ENCODE results near the gene IGF2.
A peak's percentile ranks its signal among the peaks of the same experiment; 100 is the strongest.

Gene IGF2

DNA sequence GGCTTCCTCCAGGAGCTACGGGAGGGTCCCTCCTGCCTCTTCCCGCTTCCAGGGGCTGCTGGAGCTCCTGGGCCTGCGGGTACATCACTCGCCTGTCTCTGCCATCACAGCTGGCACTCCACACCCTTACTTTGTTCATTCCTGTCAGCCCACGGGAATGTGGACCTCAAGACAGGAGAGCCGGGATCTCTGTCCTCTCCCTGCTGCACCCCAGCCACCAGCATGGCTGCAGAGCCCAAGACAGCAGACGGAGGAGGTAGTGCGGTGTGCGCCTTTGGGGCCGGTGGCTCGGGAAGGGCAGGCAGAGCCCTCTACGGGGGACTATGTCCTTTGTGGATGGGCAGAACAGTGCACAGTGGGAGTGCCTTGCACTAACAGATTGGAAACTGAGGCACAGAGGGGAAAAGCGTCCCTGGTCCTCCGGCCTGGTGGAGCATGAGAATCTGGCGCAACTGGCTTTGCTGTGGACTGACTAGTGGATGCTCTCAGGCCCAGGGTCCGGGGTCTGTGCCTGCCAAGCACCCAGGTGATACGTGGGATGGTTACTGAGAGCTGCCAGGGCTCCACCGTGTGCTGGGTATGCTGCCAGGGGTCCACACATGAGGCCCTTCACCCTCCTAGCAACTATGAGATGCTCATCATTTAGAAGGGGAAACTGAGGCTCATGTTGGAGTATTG is 47.3 kb downstream of the IGF2 start:
- DNase-seq (no peak), ATAC-seq (no peak)

DNA sequence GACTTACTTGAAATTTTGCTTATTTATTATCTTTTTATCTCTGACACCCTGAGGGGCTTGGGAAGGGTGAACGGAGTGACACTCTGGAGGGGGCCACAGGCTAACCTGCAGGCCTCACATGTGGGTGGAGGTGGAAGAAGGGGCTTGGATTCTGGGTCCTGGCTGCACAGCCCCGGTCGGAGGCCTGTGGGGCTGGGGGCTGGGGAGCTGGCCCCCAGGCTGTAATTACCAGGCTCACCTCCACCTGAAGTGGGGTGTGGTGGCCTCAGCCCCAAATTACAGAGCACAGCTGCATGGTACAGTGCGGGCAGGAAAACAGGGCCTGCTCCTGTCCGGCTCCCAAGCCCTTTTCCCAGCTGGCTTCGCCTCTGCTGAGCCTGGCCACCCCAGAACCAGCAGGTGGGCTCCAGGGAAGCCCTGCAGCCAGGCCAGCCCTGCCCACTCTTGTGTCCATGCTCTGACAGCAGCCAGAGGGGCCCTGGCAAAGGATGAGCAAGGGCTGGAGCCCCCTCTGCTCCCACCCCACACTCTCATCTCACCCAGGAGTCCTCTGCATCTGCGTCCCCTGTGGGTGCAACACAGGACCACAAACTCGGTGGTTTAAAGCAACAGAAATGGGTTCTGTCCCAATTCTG is 48.0 kb downstream of the IGF2 start:
- no peak for DNase-seq
- ATAC-seq = no peak

DNA sequence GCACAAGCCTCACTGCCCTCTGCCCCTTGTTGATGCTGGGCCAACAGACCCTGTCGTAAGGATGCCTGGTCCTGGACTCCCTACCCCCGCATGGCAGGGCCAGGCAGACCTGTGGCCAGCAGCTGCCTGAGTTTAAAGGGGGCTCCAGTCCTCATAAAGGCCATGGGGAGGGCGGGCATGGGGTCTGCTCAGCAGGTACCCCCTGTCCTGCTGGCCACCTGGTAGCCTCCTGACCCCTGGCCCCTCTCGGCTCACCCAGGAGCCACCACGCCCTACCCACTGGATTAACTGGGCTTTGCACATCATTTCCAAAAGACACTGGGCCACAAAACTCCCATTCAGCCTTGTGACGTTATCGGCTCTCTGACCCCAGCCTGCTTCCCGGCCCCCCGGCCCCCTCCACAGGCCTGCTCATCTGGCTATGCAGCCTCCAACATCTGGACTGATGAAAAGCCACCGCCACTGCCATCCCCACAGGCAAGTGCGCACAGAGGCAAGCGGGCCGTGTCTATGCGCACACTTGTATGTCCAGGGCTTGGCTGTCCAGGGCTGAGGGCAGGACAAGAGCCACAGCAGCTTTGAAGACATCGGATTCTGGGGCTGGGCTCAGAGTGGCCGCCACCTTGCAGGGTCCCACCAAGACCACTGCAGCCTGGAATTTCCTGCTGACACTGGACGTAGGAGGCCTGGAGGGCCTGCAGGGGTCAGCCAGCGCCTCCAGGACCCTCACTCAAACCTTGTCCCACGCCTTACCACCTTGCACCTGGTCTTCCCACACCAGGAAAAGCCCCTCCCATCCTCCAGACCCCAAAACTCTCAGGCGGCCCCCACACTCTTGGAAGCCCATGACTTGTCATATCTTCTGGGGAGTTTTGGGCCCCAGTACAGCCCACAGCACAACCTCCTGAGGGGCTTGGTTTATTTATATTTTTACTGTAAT is 48.7 kb downstream of the IGF2 start:
- ATAC-seq (no peak), DNase-seq (no peak)

DNA sequence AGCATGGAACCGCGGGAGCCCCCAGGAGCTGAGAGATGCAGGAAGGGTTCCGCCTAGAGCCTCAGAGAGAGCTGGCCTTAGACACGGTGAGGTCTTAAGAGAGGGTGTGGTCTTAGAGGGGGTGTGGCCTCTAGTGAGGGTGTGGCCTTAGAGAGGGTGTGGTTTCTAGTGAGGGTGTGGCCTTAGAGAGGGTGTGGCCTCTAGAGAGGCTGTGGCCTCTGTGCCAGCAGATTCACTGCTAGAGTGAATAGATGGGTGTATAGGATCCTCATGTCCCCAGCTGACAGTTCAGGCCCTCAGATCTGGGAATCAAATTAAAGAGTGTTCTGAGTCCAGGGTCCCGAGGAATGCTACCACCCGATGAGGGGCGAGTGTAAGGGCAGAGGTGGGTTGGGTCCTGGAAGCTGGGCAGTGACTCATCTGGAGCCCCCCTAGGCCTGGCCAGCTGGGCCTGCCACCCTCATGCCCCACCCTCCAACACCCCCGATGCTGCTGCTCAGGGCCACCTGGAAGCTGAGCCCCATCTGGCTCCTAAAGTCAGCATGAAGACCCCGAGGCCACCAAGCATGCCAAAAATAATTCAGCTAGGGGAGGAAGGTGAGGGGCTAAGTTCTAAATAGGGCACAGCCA is 49.5 kb downstream of the IGF2 start:
- peak; percentile 85 for ATAC-seq

DNA sequence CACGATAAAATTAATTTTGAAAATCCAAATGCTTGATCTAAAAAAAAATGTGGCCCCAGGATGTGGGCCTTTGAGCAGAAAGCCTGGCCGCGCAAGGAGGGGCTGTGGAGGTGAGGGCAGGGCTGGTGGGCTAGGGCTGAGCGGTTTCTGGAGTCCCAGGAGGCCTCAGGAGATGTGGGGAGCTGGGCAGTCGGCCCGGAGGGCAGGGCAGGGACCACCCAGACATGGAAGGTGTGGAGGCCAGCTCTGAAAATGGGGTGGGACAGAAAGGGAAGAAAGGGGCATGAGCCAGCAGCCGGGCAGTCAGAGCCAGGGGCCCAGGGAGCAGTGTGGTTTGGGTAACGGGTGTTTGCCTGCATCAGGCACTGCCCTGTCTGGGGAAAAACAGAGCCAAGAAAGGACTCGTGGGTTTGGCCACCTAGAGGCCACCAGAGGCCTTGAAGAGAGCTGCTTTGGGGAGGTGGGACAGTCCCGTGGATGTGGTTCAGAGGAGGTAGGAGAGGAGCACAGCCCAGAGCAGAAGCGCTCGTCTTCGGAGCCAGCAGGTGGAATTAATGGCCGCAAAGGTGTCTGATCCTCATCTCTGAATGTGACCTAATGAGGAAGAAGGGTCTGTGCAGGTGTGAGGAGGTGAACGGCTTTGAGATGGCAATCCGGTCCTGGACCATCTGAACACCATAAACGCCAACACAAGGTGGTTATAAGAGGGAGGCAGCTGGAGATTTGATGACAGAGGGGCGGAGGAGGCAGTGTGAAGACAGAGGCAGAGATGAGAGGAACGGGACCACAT is 50.2 kb downstream of the IGF2 start:
- ATAC-seq = no peak

More for the DNA sequence above, 49.5 kb downstream of the IGF2 start:
- peak; percentile 41 for DNase-seq

DNA sequence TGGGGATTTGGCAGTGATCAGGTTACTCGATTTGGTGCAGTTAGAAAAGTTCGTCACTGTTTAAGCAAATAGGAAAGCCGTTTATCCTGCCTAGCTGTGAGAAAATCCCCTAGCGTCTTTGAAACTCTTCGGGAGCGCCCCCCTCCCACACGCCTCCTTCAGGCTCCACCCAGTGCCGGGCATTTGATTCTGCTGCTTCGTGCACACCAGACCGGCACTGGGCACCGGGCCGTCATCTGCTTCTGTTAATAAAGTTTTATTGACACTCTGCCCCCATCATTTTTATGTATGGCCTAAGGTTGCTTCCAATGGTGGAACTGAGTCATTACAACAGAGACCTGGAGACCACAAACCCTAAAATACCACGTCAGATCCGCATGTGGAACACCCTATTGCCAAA is 50.9 kb downstream of the IGF2 start:
- ATAC-seq (no peak), DNase-seq (no peak)

More for the DNA sequence above, 50.2 kb downstream of the IGF2 start:
- no peak for DNase-seq

DNA sequence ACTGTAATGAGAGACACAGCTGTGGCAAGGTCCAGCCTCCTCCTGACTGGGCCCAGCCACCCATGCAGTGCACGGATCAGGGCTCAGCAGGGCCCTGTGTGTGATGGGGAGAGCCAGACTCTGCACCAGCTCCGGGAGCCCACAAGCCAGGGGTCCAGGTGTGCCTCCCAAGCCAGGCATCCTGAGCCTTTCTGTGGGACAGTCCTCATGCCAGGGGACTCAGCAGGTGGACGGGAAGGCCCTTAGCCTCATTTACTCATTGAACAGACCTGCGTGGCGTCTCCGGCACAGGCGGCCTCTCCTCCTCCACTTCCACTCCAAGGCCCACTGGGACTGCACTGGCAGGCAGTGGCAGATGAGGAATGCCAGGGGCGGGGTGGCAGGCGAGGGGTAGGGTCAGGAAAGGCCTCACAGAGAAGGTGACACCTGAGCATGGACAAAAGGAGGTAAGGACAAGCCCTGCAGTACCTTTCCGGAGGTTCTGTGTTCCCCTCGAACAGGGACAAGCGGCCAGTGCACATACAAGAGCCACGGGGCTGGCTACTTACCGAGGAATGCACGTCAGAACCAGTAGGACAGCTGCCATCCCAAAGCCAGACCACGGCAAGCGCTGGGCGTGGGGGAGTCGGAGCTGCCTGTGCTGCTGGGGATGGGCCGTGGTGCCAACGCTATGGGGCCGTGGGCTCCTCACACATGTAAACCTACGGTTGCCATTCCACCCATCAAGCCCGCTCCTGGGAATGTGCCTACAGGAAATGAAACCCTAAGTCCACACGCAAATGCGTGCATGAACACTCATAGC is 52.7 kb downstream of the IGF2 start:
- no peak for DNase-seq
- ATAC-seq = no peak

DNA sequence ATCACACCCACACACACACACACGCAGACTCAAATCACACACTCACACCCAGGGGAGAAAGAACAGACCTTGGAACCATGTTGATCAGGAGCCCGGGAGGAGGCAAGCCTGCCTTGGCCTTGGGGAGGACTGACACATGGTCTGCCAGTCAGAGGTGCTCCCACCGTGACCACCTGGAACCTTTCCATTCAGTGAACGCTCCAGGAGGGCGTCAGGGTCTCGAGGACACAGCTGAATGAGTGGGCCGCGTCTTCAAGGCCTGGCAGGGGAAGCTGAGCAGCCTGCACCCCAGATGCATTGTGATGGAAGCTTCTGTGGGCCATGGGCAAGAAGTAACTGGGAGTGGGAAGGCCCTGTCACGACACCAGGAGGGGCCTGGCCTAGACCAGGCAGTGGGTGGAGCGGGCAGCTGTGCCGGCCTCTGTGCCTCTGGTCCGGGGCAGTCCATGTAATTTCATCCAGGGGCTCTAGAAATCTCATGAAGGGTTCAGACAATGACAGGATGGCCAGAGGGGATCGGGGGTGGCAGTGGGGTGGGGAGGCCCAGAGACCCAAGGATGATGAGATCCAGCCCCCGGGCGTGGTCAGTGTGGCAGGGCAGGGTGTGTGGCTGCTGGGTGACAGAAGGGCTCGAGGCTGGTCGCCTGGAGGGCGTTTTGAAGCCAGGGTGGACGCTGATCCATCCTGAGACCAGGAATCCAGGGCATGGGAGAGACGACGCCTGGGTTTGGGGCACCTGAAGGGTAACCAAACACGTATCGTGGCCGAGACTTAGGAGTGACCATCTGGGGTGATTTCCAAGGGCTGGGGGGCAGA is 53.7 kb downstream of the IGF2 start:
- DNase-seq (no peak), ATAC-seq (no peak)

DNA sequence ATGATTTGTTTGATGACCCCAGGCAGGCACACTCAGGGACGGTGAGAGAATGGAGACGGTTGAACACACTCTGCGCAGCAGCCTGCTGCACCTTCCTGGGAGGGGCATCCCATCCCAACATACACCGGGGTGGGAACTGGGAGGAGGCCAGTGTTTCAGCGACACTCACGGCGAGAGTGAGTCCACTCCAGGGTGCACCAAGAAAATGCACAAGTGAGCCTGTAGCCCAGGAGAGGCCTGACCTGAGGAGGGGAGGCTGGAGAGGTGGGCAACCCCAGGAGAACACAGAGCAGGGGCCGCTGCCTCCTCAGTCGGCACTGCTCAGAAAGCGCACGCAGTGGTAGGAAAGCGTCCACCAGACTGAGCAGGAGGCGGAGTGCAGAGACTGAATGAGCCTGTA is 54.5 kb downstream of the IGF2 start:
- DNase-seq = no peak
- ATAC-seq = no peak

Measured in stimulated activated naive CD8-positive, alpha-beta T cell treated with anti-CD3 and anti-CD28 coated beads, Interleukin-15, Interleukin-2, amounts not matched to agents 100 U/mL and 50 U/mL, for 24 hours (primary cell).